ENCODE measurements around the gene DCLK1.
"Not testable (repeated sequence)": the region's sequence is repeated elsewhere in the genome, so short reads cannot be mapped to it uniquely, and the experiment has no call there.

The DCLK1 gene

GRCh38 chr13:35983206-35983605 lies 148.0 kb downstream of the DCLK1 start:
- no peak for DNase-seq

DNA sequence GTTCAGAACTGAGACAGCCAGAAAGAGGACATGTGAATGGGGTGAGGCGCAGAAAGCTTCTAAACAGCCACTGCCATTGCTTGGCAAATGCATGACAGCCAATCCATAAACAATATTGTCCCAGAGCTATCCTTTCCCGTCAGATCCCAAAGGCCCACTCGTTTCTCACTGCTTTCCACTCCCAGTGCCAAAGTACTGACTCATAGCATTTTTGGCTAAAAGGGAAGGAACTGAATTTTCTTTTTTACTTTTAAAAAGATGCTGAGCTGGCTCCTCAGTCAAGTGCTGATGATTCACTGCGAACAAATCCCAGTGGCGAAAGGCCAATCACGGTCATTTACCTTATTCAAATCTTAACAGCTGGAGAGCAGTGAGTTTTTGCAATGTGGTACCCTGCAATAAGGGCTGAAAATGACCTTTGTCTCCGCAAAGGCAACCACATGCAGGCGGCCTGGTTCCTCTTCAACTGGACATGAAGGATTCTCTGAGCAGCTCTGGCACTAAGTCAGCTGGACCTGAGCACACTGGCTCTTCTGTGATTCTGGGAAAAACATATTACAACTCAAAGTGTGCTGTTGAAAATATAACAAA lies 151.7 kb downstream of the DCLK1 start:
- DNase-seq = no peak

- peak; percentile 62 for DNase-seq
Observed at GRCh38 chr13:35978607-35979316, 152.4 kb downstream of the DCLK1 start.

DNA sequence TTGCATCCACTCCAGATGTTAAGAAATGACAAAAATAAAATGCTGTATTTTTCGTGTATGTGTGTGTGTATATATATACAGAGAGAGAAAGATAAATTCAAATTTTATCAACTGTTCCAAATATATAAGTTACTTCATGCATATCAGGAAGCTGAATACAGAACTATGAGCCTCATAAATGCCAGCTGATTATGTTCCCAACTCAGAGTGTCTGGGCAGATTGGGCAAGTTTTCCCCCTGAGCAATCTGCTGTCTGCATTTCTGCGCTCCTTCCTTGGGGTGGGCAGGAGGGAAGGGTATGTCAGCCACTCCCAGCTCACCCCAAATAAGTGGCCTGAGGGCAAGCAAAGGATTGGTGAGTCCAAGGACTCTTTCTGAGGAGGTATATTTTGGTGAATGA lies 154.1 kb downstream of the DCLK1 start:
- DNase-seq = no peak

DNA sequence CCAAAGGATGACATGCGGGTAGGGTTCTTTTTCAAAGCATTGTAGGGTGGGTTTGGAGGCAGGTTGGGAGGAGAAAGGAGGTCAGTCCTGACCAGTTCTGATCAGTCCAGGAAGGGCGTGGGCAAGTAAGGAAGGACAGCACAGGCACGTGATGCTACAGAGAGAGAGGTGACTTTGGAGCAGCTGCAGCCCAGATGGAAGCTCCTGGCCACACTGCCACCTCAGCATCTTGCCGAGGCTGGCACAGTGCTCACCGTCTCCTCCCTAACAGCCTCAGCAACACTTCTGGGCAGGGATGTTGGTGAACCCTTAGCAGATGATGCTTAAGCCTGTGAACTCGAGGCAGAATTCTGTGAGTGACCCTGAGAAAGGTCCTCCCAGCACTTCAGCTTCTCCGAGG lies 155.1 kb downstream of the DCLK1 start:
- no peak for DNase-seq

- not testable (repeated sequence) for DNase-seq
Observed at GRCh38 chr13:35966951-35967350, 164.2 kb downstream of the DCLK1 start.

GRCh38 chr13:35966024-35966423 lies 165.2 kb downstream of the DCLK1 start:
- DNase-seq = no peak

DNA sequence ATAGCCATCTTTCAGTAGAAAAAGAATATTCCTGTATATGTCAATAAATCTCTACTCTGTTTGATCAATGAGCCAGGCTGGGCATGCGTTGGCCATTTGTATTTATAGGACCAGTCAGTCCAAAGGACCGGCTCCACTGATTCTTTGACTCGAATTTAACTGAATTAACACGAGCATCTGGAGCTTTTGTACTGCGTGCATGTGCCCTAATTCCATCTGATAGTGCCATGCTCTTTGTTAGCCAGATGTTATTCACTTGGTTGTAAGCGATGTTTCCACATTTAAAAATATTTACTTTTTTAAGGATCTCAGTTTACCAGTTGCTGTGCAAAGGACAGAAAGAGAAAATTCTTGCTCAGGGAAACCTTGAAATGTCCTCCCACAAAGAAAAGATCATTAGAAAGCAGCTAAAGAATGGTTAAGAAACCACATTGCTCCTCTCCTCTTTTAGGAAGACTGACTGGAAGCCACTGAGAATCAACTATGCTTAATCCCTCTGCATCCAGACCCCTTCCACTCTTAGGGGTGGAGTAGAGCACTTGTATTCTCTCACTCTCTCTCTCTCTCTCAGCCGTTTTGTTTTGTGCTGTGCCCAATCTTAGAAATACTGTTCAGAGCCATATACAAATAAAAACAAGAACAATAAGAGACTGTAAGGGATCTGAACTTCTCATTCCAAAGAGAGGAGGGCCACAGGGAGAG lies 165.8 kb downstream of the DCLK1 start:
- no peak for DNase-seq

- no peak for DNase-seq
Observed at GRCh38 chr13:35964863-35965180, 166.4 kb downstream of the DCLK1 start.

GRCh38 chr13:35964011-35964862 lies 166.9 kb downstream of the DCLK1 start:
- no peak for DNase-seq

GRCh38 chr13:35961461-35962220 lies 169.5 kb downstream of the DCLK1 start:
- DNase-seq = no peak

- DNase-seq = no peak
Observed at GRCh38 chr13:35961002-35961401, 170.2 kb downstream of the DCLK1 start.

DNA sequence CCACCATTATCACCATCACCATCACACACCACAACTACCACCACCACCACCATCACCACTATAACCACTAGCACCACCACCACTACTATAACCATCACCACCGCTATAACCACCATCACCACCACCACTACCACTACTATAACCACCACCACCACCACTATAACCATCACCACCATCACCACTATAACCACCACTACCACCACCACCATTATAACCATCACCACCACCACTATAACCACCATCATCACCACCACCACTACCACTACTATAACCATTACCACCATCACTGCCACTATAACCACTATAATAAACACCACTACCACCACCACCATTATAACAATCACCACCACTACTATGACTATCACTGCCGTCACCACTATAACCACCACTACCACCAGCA lies 173.2 kb downstream of the DCLK1 start:
- no peak for DNase-seq

- DNase-seq = no peak
Observed at GRCh38 chr13:35957241-35957731, 173.9 kb downstream of the DCLK1 start.

GRCh38 chr13:35956074-35956473 lies 175.1 kb downstream of the DCLK1 start:
- no peak for DNase-seq

GRCh38 chr13:35954207-35954560 lies 177.0 kb downstream of the DCLK1 start:
- DNase-seq = no peak

- DNase-seq = peak; percentile 99
Observed at GRCh38 chr13:35953537-35954206, 177.5 kb downstream of the DCLK1 start.

GRCh38 chr13:35947315-35947714 lies 183.9 kb downstream of the DCLK1 start:
- no peak for DNase-seq

GRCh38 chr13:35945368-35945767 lies 185.8 kb downstream of the DCLK1 start:
- no peak for DNase-seq

GRCh38 chr13:35941374-35941773 lies 189.8 kb downstream of the DCLK1 start:
- DNase-seq = no peak

DNA sequence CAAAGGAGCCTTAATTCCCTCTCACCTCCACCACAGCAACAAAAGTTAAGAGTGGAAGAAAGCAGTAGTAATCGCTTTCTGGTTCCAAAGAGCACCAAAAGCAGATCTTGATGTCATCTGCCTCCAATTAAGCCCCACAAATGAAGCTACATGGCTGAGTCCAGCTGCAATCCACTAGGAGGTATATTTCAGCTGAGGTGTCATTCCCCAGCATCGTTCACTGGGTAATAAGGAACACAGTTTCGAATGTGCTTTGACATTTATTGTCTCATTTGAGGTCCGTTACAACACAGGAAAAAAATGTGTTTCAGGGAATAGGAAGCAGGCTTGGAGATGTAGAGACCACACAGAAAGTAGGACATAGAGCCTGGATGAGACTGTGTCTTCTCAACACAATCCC lies 190.4 kb downstream of the DCLK1 start:
- DNase-seq = no peak

Data from NCI-H526 treated with DMSO at 0.1 percent for 48 hours (cell line).